IMR-90 (cell line): ENCODE results near the gene ZBTB47. TPM values are rescaled to one million over a fixed set of nuclear protein-coding genes. Genes with fewer than 3 reads are reported as not detected.

Source experiments
- ATAC-seq: fragments of 200-7000 bp; cut with Tn5 transposase; 2 replicates; pipeline ENCODE4 v1.9.1; 2020; ENCODE audit warnings: low read depth, mild to moderate bottlenecking, moderate library complexity
- BruUV-seq: library from RNA; stranded (reverse); fragments of 400-500 nt; replicated peaks from 2 replicates; lab custom pipeline; 2021; lab: Mats Ljungman, UMichigan
- CTCF ChIA-PET: fragments of 300-600 bp; formaldehyde crosslinking; extraction: SDS; loops from one replicate; lab custom pipeline; 2021; ENCODE audit warnings: antibody characterized with exemption; lab: Yijun Ruan, JAX
- POLR2A ChIA-PET: fragments of 300-600 bp; sonication (Branson Sonifier 250); formaldehyde crosslinking; loops from one replicate; lab custom pipeline; 2022; ENCODE audit warnings: antibody characterized with exemption; ENCODE audit not compliant: unreplicated experiment; lab: Charles Lee
- DNase-seq: peaks from one replicate; pipeline ENCODE4 v3.0.0; 2013
- H2AFZ ChIP-seq: replicated peaks from 2 replicates; pipeline ENCODE3; 2013; ENCODE audit warnings: low read length, mild to moderate bottlenecking; ENCODE audit not compliant: poor library complexity
- H2AK5ac ChIP-seq: 2 replicates; pipeline ENCODE4 v1.6.1; 2013; ENCODE audit warnings: low read depth, low read length, inconsistent platforms
- H2AK9ac ChIP-seq: replicated peaks from 2 replicates; pipeline ENCODE3; 2013; ENCODE audit warnings: mild to moderate bottlenecking, low read depth, low read length, moderate library complexity; ENCODE audit not compliant: poor library complexity
- H2BK120ac ChIP-seq: 2 replicates; pipeline ENCODE4 v1.6.1; 2013; ENCODE audit warnings: low read depth, low read length, inconsistent platforms
- H2BK15ac ChIP-seq: 3 replicates; pipeline ENCODE4 v1.6.1; 2013; ENCODE audit warnings: low read depth, low read length, inconsistent platforms
- H2BK20ac ChIP-seq: 2 replicates; pipeline ENCODE4 v1.6.1; 2013; ENCODE audit warnings: low read depth, mild to moderate bottlenecking, inconsistent platforms, low read length, moderate library complexity
- H2BK5ac ChIP-seq: 2 replicates; pipeline ENCODE4 v1.6.1; 2013; ENCODE audit warnings: mild to moderate bottlenecking, low read depth, low read length, inconsistent platforms; ENCODE audit not compliant: poor library complexity, severe bottlenecking
- H3K14ac ChIP-seq: replicated peaks from 2 replicates; pipeline ENCODE4 v1.6.1; 2013; ENCODE audit warnings: low read depth, low read length, inconsistent platforms
- H3K18ac ChIP-seq: 2 replicates; pipeline ENCODE4 v1.6.1; 2013; ENCODE audit warnings: low read depth, low read length, control low read depth
- H3K23ac ChIP-seq: 2 replicates; pipeline ENCODE4 v1.6.1; 2013; ENCODE audit warnings: low read depth, low read length, inconsistent platforms
- H3K27ac ChIP-seq: 2 replicates; pipeline ENCODE4 v1.5.1; 2013; ENCODE audit warnings: mild to moderate bottlenecking, control low read depth, low read length; ENCODE audit not compliant: insufficient read depth
- H3K27me3 ChIP-seq: 2 replicates; pipeline ENCODE4 v1.6.1; 2013; ENCODE audit warnings: low read length; ENCODE audit not compliant: control insufficient read depth, insufficient read depth
- H3K36me3 ChIP-seq: 2 replicates; pipeline ENCODE4 v1.6.1; 2013; ENCODE audit warnings: low read length, mixed read lengths; ENCODE audit not compliant: control insufficient read depth, insufficient read depth
- H3K4ac ChIP-seq: 2 replicates; pipeline ENCODE4 v1.6.1; 2013; ENCODE audit warnings: low read depth, low read length, inconsistent platforms
- H3K4me1 ChIP-seq: 2 replicates; pipeline ENCODE4 v1.6.1; 2013; ENCODE audit warnings: low read length, mixed read lengths; ENCODE audit not compliant: control insufficient read depth, insufficient read depth
- H3K4me2 ChIP-seq: 2 replicates; pipeline ENCODE4 v1.6.1; 2013; ENCODE audit warnings: low read depth, mild to moderate bottlenecking, control low read depth, low read length, moderate library complexity
- H3K4me3 ChIP-seq: 2 replicates; pipeline ENCODE4 v1.5.1; 2013; ENCODE audit warnings: low read depth, mild to moderate bottlenecking, control low read depth, low read length, moderate library complexity; ENCODE audit not compliant: insufficient read depth
- H3K56ac ChIP-seq: 2 replicates; pipeline ENCODE4 v1.6.1; 2013; ENCODE audit warnings: low read length, inconsistent platforms; ENCODE audit not compliant: insufficient read depth; ENCODE audit errors: extremely low read depth
- H3K79me1 ChIP-seq, 2 experiments: 2 replicates each; pipeline ENCODE4 v1.6.1; 2013; ENCODE audit warnings: low read length in 2 of 2, inconsistent platforms in 1 of 2, low read depth in 1 of 2
- H3K9ac ChIP-seq: 2 replicates; pipeline ENCODE4 v1.6.1; 2013; ENCODE audit warnings: low read depth, low read length, control low read depth
- H3K9me1 ChIP-seq: 2 replicates; pipeline ENCODE4 v1.6.1; 2013; ENCODE audit warnings: low read length, inconsistent platforms; ENCODE audit not compliant: insufficient read depth
- H3K9me3 ChIP-seq: 2 replicates; pipeline ENCODE4 v1.6.1; 2013; ENCODE audit warnings: low read length; ENCODE audit not compliant: control insufficient read depth, insufficient read depth
- H4K20me1 ChIP-seq: 2 replicates; pipeline ENCODE4 v1.6.1; 2013; ENCODE audit warnings: low read length, inconsistent platforms; ENCODE audit not compliant: insufficient read depth
- H4K5ac ChIP-seq: 2 replicates; pipeline ENCODE4 v1.6.1; 2013; ENCODE audit warnings: mild to moderate bottlenecking, low read depth, low read length, control low read depth
- H4K8ac ChIP-seq, 2 experiments: 2 replicates each; pipeline ENCODE4 v1.6.1; 2013; ENCODE audit warnings: low read depth in 2 of 2, low read length in 2 of 2, control low read depth in 1 of 2, inconsistent platforms in 1 of 2
- H4K91ac ChIP-seq: 2 replicates; pipeline ENCODE4 v1.6.1; 2013; ENCODE audit warnings: low read depth, low read length, inconsistent platforms; ENCODE audit not compliant: insufficient read depth
- CEBPB ChIP-seq: IDR thresholded peaks from 2 replicates; pipeline ENCODE4 v1.6.1; 2012; ENCODE audit warnings: low read depth, low read length, improper control_type of control experiment
- CHD1 ChIP-seq: IDR thresholded peaks from 2 replicates; pipeline ENCODE4 v1.6.1; 2012; ENCODE audit warnings: low read depth, low read length, improper control_type of control experiment
- CTCF ChIP-seq: conservative IDR thresholded peaks from 2 replicates; pipeline ENCODE4 v1.5.1; 2012; ENCODE audit warnings: mild to moderate bottlenecking, low read depth, low read length, improper control_type of control experiment
- ELK1 ChIP-seq: fragments of 150-350 bp; IDR thresholded peaks from 2 replicates; pipeline ENCODE4 v1.6.1; 2016; ENCODE audit warnings: low read depth, mild to moderate bottlenecking, low read length, moderate library complexity, borderline replicate concordance
- FOS ChIP-seq: fragments of 150-350 bp; IDR thresholded peaks from 2 replicates; pipeline ENCODE4 v1.6.1; 2016; ENCODE audit warnings: low read depth, low read length
- MAFK ChIP-seq: IDR thresholded peaks from 2 replicates; pipeline ENCODE4 v1.6.1; 2012; ENCODE audit warnings: low read depth, low read length, improper control_type of control experiment
- MXI1 ChIP-seq: IDR thresholded peaks from 2 replicates; pipeline ENCODE4 v1.6.1; 2012; ENCODE audit warnings: low read depth, mild to moderate bottlenecking, low read length, moderate library complexity, borderline replicate concordance
- POLR2A ChIP-seq: IDR thresholded peaks from 2 replicates; pipeline ENCODE4 v1.6.1; 2012; ENCODE audit warnings: mild to moderate bottlenecking, low read depth, low read length
- RAD21 ChIP-seq: IDR thresholded peaks from 2 replicates; pipeline ENCODE4 v1.6.1; 2012; ENCODE audit warnings: low read length, improper control_type of control experiment
- RCOR1 ChIP-seq: IDR thresholded peaks from 2 replicates; pipeline ENCODE4 v1.6.1; 2012; ENCODE audit warnings: mild to moderate bottlenecking, low read length, improper control_type of control experiment; ENCODE audit not compliant: insufficient replicate concordance
- RFX5 ChIP-seq: IDR thresholded peaks from 2 replicates; pipeline ENCODE4 v1.8.0; 2012; ENCODE audit warnings: low read depth, mild to moderate bottlenecking, low read length, moderate library complexity
- SMC3 ChIP-seq: fragments of 150-350 bp; IDR thresholded peaks from 2 replicates; pipeline ENCODE4 v1.6.1; 2016; ENCODE audit warnings: low read depth, mild to moderate bottlenecking, antibody characterized with exemption, low read length, moderate library complexity
- USF2 ChIP-seq: fragments of 150-350 bp; IDR thresholded peaks from 2 replicates; pipeline ENCODE4 v1.6.1; 2017; ENCODE audit warnings: mild to moderate bottlenecking, antibody characterized with exemption, low read length, low read depth
- WGBS, 2 experiments: methylation state at CpG; one replicate each; pipeline versions ENCODE4 v1.1.5 to v1.1.7; 2013; ENCODE audit warnings: missing lambda C conversion rate in 2 of 2; ENCODE audit not compliant: insufficient read length in 1 of 2; ENCODE audit errors: extremely low coverage in 2 of 2; 5-methylcytosine and 5-hydroxymethylcytosine counted together
- dilution Hi-C: fragments of 300-500 bp; cut with HindIII; formaldehyde crosslinking; loops from one replicate; pipeline ENCODE4 v1.14.3; 2018; ENCODE audit warnings: low sequenced_read_pairs; ENCODE audit not compliant: unreplicated experiment
- in situ Hi-C: fragments of 300-500 bp; cut with MboI; formaldehyde crosslinking; loops from 3 replicates; pipeline ENCODE4 v1.14.3; 2019; ENCODE audit warnings: low sequenced_read_pairs, inconsistent platforms, mixed read lengths
- intact Hi-C: fragments of 100-400 bp; cut with micrococcal nuclease; formaldehyde crosslinking; loops from 2 replicates; pipeline ENCODE4 v1.10.0; 2022
- polyA plus RNA-seq, 3 experiments: library from polyadenylated mRNA; depleted of rRNA; stranded (reverse); fragments of >200 nt; gene quantifications; 2 replicates each; pipeline ENCODE4 v1.2.3, GENCODE V29; 2012; ENCODE audit warnings: low replicate concordance in 1 of 3
- total RNA-seq: library from RNA; depleted of rRNA; stranded (reverse); fragments of >200 nt; gene quantifications from 2 replicates; pipeline ENCODE4 v1.2.3, GENCODE V29; 2012

Gene ZBTB47
- total and polyA plus RNA-seq, 2 of the 4 experiments (the other 2 are of a cell fraction), result 10.9 to 16.8 TPM

GRCh38 chr3:42651248-42652091 lies 2.0 kb upstream of the ZBTB47 start:
- H3K4ac ChIP-seq, result peak overlapping the region; percentile 88
- peak overlapping the region; percentile 59 for H2AFZ ChIP-seq
- H3K27me3 ChIP-seq, result no peaks in the 10 kb centered on the region
- H3K36me3 ChIP-seq, result peaks cover 14% of the 10 kb centered on the region
- H3K56ac ChIP-seq, result peak overlapping the region; percentile 4; the same call in 1 of the 2 replicates
- peak overlapping the region; percentile 75 for H2AK9ac ChIP-seq
- 60% methylated on average over 4 of the region's 9 CpGs; no CpG with 5 or more reads in 1 of the 2 experiments for WGBS, 2 experiments
- H3K18ac ChIP-seq, result peak overlapping the region; percentile 11; the same call in 1 of the 2 replicates
- H2BK5ac ChIP-seq, result peak overlapping the region; percentile 77
- dilution Hi-C loops, result no loop called here
- in situ Hi-C loops, result no loop called here
- intact Hi-C loops, result loop anchor here (2.0 to 5.0 kb wide), 2 partner anchors 49 to 93 kb away; partner anchors contain the start of gene NKTR
- peak overlapping the region; percentile 33; the same call in 1 of the 2 replicates for H3K23ac ChIP-seq
- H3K9me1 ChIP-seq, result peaks cover 40% of the 10 kb centered on the region
- H4K20me1 ChIP-seq, result peaks cover 22% of the 10 kb centered on the region
- peak overlapping the region; percentile 61 for H3K27ac ChIP-seq
- no peaks in the 10 kb centered on the region for H3K9me3 ChIP-seq
- H4K91ac ChIP-seq, result peak overlapping the region; percentile 66
- H4K8ac ChIP-seq, result peak overlapping the region; percentile 2 to 38; a peak in 2 of 4 replicates
- no peak overlapping the region for H4K5ac ChIP-seq
- peaks cover 35% of the 10 kb centered on the region for H3K4me1 ChIP-seq
- H3K4me2 ChIP-seq, result peak overlapping the region; percentile 80
- peak overlapping the region; percentile 39 for H2BK120ac ChIP-seq
- DNase-seq (peak; percentile 56), ATAC-seq (peak; percentile 18)
- ChIA-PET CTCF (interaction anchor here (1.0 to 2.0 kb wide), 3 partner anchors 18 to 93 kb away, joined by 4 to 6 read pairs (median 5); no protein-coding TSS in a partner anchor), POLR2A (no interaction called here)
- peak overlapping the region; percentile 79; the same call in 2 of the 3 replicates for H2BK15ac ChIP-seq
- peaks cover 34 to 83% of the 10 kb centered on the region in 2 experiments for H3K79me1 ChIP-seq
- H2BK20ac ChIP-seq, result peak overlapping the region; percentile 2; the same call in 1 of the 2 replicates
- BruUV-seq, result no TSS peak
- H2AK5ac ChIP-seq, result peak overlapping the region; percentile 76
- H3K4me3 ChIP-seq, result no peak overlapping the region
- no peak overlapping the region for H3K9ac ChIP-seq
- H3K14ac ChIP-seq, result peak overlapping the region; percentile 71
- TF ChIP-seq USF2, result no peak
- TF ChIP-seq RAD21, result no peak
- TF ChIP-seq CHD1, result no peak
- no peak; the same call in 1 of the 2 replicates for TF ChIP-seq FOS
- no peak for TF ChIP-seq CEBPB
- no peak for TF ChIP-seq CTCF
- TF ChIP-seq ELK1, result no peak
- TF ChIP-seq MAFK, result no peak
- no peak for TF ChIP-seq SMC3
- no peak for TF ChIP-seq RFX5
- TF ChIP-seq RCOR1, result no peak
- TF ChIP-seq POLR2A, result no peak
- TF ChIP-seq MXI1, result no peak
